ENCODE data around the gene KRTAP22-2.

DNA sequence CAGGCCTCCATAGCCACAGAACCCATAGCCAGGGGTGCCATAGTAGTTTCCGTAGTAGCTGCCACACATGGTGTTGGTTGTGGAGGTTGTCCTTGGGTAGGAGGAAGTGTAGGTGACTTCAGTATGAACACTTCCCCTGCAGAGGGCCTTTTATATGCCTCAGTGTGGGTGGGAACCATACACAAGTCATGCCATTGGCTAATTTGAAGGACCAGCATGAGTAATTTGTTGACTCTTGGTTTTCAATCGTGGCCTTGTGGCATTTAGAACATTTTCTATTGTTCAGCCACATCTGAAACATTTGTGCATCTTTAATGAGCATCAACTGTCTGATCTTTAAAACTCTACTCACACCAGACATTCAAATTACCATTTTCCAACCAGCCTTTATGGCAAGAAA lies 23.6 kb upstream of the KRTAP22-2 start, which contains the start of gene KRTAP6-1:
- TF ChIP-seq, protein P1, sequence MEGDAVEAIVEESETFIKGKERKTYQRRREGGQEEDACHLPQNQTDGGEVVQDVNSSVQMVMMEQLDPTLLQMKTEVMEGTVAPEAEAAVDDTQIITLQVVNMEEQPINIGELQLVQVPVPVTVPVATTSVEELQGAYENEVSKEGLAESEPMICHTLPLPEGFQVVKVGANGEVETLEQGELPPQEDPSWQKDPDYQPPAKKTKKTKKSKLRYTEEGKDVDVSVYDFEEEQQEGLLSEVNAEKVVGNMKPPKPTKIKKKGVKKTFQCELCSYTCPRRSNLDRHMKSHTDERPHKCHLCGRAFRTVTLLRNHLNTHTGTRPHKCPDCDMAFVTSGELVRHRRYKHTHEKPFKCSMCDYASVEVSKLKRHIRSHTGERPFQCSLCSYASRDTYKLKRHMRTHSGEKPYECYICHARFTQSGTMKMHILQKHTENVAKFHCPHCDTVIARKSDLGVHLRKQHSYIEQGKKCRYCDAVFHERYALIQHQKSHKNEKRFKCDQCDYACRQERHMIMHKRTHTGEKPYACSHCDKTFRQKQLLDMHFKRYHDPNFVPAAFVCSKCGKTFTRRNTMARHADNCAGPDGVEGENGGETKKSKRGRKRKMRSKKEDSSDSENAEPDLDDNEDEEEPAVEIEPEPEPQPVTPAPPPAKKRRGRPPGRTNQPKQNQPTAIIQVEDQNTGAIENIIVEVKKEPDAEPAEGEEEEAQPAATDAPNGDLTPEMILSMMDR (IDR thresholded peaks at IDR 0.05): no peak
- no peak for TF ChIP-seq ZFX (IDR thresholded peaks at IDR 0.05; ENCODE audit: borderline replicate concordance)

Data from 22Rv1 (cell line).